Subcutaneous preadipocyte (primary cell): ENCODE measurements around the gene NKAIN4. TPM values are rescaled to one million over a fixed set of nuclear protein-coding genes. Genes with fewer than 3 reads are reported as not detected.

ENCODE experiments used
- small RNA-seq: library from RNA; depleted of rRNA; stranded (forward); fragments of <200 nt; gene quantifications from one replicate; pipeline ENCODE3, GENCODE V24; 2012
- total RNA-seq: library from RNA; depleted of rRNA; stranded (reverse); fragments of >200 nt; gene quantifications from 2 replicates; pipeline ENCODE4 v1.2.3, GENCODE V29; 2012

NKAIN4 gene
- total RNA-seq = not detected in 2 replicates

DNA sequence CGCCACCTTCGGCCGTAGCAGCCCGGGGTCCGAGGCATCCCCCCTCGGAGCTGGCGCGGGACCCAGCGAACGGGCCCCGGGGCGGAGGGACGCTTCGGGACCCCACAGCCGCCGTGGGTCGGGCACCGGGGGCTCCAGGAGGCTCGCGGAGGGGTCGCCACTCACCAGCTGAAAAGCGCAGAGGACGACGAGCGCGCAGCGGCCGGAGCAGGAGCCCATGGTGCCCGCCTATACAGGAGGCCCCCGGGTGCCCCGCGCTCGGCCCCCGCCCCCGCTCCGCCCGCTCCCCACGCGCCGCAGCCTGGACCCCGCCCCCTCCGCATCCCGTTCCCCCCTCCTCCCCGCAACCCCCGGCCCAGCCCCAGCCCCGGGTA, at the start of gene NKAIN4:
TSS of gene NKAIN4 (minus strand) at position 232 of the 374 bp plus-strand sequence. CDS start at position 219, 13 bp downstream.

GRCh38 chr20:63292904-63293303, 38.6 kb upstream of the NKAIN4 start, which contains the start of gene COL20A1:
COL20A1 (plus strand) TSS chr20:63293186; CDS start chr20:63295108, 1,922 bp downstream.

DNA sequence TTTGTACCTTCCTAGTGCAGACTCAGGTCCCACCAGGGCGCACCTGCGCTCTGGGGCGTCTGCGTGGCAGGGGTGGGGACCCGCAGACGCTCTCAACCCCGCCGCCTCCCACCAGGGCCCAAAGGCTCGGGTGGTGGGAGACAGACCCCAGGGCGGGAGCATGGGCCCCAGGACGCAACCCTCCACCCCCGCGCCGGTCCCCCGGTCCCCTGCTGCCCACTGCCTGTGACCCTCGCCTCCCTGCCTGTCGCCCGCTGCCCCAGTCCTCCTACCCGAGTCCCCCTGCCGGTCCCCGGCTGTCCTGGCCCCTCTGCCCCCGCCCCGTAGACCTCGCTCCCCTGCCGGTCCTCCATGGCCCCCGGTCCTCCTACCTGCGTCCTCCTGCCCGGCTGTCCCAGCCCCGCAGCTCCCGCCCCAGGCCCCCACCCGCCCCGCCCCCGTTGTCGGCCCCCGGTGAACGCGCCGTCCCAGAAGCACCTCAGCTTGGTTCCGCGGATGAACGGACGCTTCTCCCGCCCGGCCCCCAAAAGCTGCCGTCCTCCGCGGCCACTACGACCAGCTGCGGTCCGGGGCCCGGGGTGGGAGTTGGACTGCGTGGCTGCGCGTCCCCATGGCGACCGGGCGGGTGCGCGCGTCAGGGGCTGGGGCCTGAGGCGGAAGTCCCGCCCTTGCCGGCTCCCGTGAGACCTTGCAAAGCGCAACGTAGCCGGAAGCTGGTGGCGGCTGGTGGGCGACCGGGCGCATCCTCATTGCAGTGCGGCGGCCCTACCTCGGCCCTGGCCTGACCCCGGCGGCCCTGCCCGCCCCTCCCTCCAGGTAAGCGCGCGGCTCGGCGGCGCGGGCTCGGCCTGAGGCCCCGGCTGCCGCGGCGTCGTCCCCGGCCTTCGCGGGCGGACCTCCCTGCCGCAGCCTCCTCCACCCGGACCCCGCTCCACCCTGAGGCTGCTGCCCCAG, 18.1 kb upstream of the NKAIN4 start, which contains the start of gene ARFGAP1:
TSS of gene ARFGAP1 (plus strand) at position 709 of the 954 bp plus-strand sequence. CDS start 2,768 bp downstream, outside the sequence.

GRCh38 chr20:63235399-63235983, 18.8 kb downstream of the NKAIN4 start, which contains the start of gene BIRC7:
BIRC7 (plus strand) TSS chr20:63235905; CDS start chr20:63236097, 192 bp downstream.

DNA sequence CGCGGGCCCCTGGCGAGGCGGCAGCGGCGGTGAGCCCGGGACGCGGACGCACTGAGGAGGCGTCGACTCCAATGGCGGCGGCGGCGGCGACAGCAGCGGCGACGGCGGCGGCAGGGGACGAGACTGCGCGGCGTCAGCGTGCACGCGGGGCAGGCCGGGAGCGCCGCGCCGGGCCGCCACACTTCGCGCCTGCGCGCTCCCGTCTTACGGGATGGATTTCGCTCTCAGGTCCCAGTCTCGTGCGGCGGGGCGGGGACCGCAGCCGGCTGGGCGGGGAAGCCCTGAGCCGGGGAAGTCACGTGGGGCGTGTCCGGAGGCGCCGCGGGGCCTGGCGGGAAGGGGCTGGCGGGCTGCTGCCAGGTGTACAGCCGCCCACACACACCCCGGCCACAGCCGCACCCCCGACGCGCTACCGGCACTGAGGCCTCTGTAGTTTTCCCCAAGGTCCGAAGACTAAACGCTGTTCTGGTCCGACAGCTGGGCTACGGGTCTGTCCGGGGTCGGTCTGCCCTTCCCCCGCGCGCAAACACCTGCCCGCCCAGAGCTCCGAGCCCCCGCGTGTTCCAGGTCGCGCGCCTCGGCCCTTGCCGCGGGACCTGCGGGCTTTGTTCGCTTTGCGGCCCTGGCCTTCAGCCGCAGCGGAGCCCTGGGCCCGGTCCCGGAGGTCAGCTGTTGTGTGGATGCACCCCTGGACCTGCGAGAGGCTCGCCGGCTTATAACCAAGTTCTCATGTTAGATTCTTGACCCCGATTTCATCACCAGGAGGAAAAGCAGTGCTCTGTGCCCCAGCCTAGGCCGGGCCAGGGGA, 38.0 kb downstream of the NKAIN4 start, which contains the start of gene YTHDF1:
TSS of gene YTHDF1 (minus strand) at position 91 of the 808 bp plus-strand sequence. CDS start 239 bp downstream, outside the sequence.

Small RNA genes lying within 50 kb of the gene (small RNA-seq; reads per million reads assigned to genes)
- gene MIR3196 (not detected), gene MIR4326 (0.08 reads per million)

Other genes starting within 250 kb of the NKAIN4 start
- gene BHLHE23, start 247.5 kb downstream of the NKAIN4 start, total RNA-seq = not detected in 2 replicates
- 18.0 and 25.6 TPM in 2 replicates for gene YTHDF1, start 38.3 kb downstream of the NKAIN4 start, total RNA-seq
- not detected in 2 replicates for gene BIRC7, start 18.6 kb downstream of the NKAIN4 start, total RNA-seq
- gene ARFGAP1, start 18.4 kb upstream of the NKAIN4 start, total RNA-seq = 51.8 and 63.5 TPM in 2 replicates
- not detected in 2 replicates for gene COL20A1, start 38.7 kb upstream of the NKAIN4 start, total RNA-seq
- gene CHRNA4, start 106.9 kb upstream of the NKAIN4 start, total RNA-seq = not detected in 2 replicates
- gene KCNQ2, start 218.2 kb upstream of the NKAIN4 start, total RNA-seq = not detected in 2 replicates
- gene EEF1A2, start 244.6 kb upstream of the NKAIN4 start, total RNA-seq = not detected in 2 replicates